Iris pigment epithelial cell (primary cell): ENCODE results near the gene PRPF40B.

Experiments
- DNase-seq: peaks from one replicate; pipeline ENCODE4 v3.0.0-alpha.2; 2011; ENCODE audit warnings: low read depth

PRPF40B gene

GRCh38 chr12:49635656-49636055 is 12.3 kb downstream of the PRPF40B start:
- DNase-seq: no peak

GRCh38 chr12:49636574-49636973 is 13.2 kb downstream of the PRPF40B start:
- DNase-seq: no peak

GRCh38 chr12:49636979-49637755 is 13.8 kb downstream of the PRPF40B start:
- peak; percentile 75 for DNase-seq

- no peak for DNase-seq
Observed at GRCh38 chr12:49641748-49642369, 18.5 kb downstream of the PRPF40B start.

GRCh38 chr12:49642370-49642802 is 19.0 kb downstream of the PRPF40B start:
- DNase-seq: no peak

- DNase-seq: no peak
Observed at GRCh38 chr12:49643135-49643534, 19.8 kb downstream of the PRPF40B start.

GRCh38 chr12:49643961-49644619 is 20.7 kb downstream of the PRPF40B start:
- DNase-seq: no peak

- DNase-seq: peak; percentile 63
Observed at GRCh38 chr12:49644620-49644994, 21.2 kb downstream of the PRPF40B start.

- no peak for DNase-seq
Observed at GRCh38 chr12:49645146-49646039, 22.0 kb downstream of the PRPF40B start.

GRCh38 chr12:49646331-49646830 is 23.0 kb downstream of the PRPF40B start:
- no peak for DNase-seq

GRCh38 chr12:49646871-49647654 is 23.7 kb downstream of the PRPF40B start:
- no peak for DNase-seq

- no peak for DNase-seq
Observed at GRCh38 chr12:49647827-49648711, 24.7 kb downstream of the PRPF40B start.

GRCh38 chr12:49648712-49649003 is 25.3 kb downstream of the PRPF40B start:
- DNase-seq: no peak

GRCh38 chr12:49649445-49649844 is 26.1 kb downstream of the PRPF40B start:
- DNase-seq: no peak

GRCh38 chr12:49649892-49650291 is 26.5 kb downstream of the PRPF40B start:
- DNase-seq: no peak

GRCh38 chr12:49651855-49652254 is 28.5 kb downstream of the PRPF40B start:
- no peak for DNase-seq

GRCh38 chr12:49652921-49653520 is 29.7 kb downstream of the PRPF40B start:
- no peak for DNase-seq

- DNase-seq: no peak
Observed at GRCh38 chr12:49654715-49655114, 31.4 kb downstream of the PRPF40B start.

- no peak for DNase-seq
Observed at GRCh38 chr12:49655595-49656236, 32.4 kb downstream of the PRPF40B start.
